ENCODE measurements around the gene MAPK1IP1L.
A peak's percentile ranks its signal among the peaks of the same experiment; 100 is the strongest.
"Not testable (repeated sequence)": the region's sequence is repeated elsewhere in the genome, so short reads cannot be mapped to it uniquely, and the experiment has no call there.

The MAPK1IP1L gene

GRCh38 chr14:55051423-55052268, at the start of gene MAPK1IP1L:
Gene MAPK1IP1L (plus strand): TSS chr14:55051647. CDS start chr14:55061684, 10,037 bp downstream.
- Mint-ChIP-seq H3K27me3 (ENCODE audit: low read depth, poor library complexity) (no peaks in the 10 kb centered on the region), H3K4me3 (peak within 1 kb of the TSS; percentile 91), H3K36me3 (ENCODE audit: low read depth) (peaks cover 42% of the 10 kb centered on the region), H3K4me1 (peaks cover 35% of the 10 kb centered on the region), H3K9me3 (peaks cover 18% of the 10 kb centered on the region), H3K27ac (peak within 1 kb of the TSS; percentile 99)
- peak; percentile 93 for DNase-seq
- TF ChIP-seq CTCF (IDR thresholded peaks at IDR 0.05) = peak; percentile 100

- H3K27me3 Mint-ChIP-seq (ENCODE audit: low read depth, poor library complexity) = no peaks in the 10 kb centered on the region
- TF ChIP-seq CTCF (IDR thresholded peaks at IDR 0.05) = no peak
- peaks cover 76% of the 10 kb centered on the region for H3K36me3 Mint-ChIP-seq (ENCODE audit: low read depth)
- no peak overlapping the region for H3K27ac Mint-ChIP-seq
- no peak overlapping the region for H3K4me3 Mint-ChIP-seq
- H3K9me3 Mint-ChIP-seq = no peaks in the 10 kb centered on the region
- DNase-seq = no peak
- no peaks in the 10 kb centered on the region for H3K4me1 Mint-ChIP-seq
Observed at GRCh38 chr14:55005071-55005470, 46.4 kb upstream of the MAPK1IP1L start.

GRCh38 chr14:55015006-55015405, 36.4 kb upstream of the MAPK1IP1L start:
- Mint-ChIP-seq H3K9me3 (peaks cover 9% of the 10 kb centered on the region), H3K4me3 (no peak overlapping the region), H3K4me1 (peaks cover 15% of the 10 kb centered on the region), H3K36me3 (ENCODE audit: low read depth) (peaks cover 82% of the 10 kb centered on the region), H3K27ac (no peak overlapping the region), H3K27me3 (ENCODE audit: low read depth, poor library complexity) (peaks cover 6% of the 10 kb centered on the region)
- DNase-seq = no peak
- no peak for TF ChIP-seq CTCF (IDR thresholded peaks at IDR 0.05)

- no peak overlapping the region for H3K4me3 Mint-ChIP-seq
- TF ChIP-seq CTCF (IDR thresholded peaks at IDR 0.05) = no peak
- no peaks in the 10 kb centered on the region for H3K9me3 Mint-ChIP-seq
- H3K4me1 Mint-ChIP-seq = peaks cover 21% of the 10 kb centered on the region
- DNase-seq = no peak
- peaks cover 69% of the 10 kb centered on the region for H3K36me3 Mint-ChIP-seq (ENCODE audit: low read depth)
- H3K27me3 Mint-ChIP-seq (ENCODE audit: low read depth, poor library complexity) = peaks cover 4% of the 10 kb centered on the region
- no peak overlapping the region for H3K27ac Mint-ChIP-seq
Observed at GRCh38 chr14:55019968-55020554, 31.4 kb upstream of the MAPK1IP1L start.

GRCh38 chr14:55024365-55024764, 27.1 kb upstream of the MAPK1IP1L start:
- not testable (repeated sequence) for H3K27me3 Mint-ChIP-seq (ENCODE audit: low read depth, poor library complexity); H3K27ac Mint-ChIP-seq; DNase-seq; H3K9me3 Mint-ChIP-seq
- H3K4me1 Mint-ChIP-seq = peaks cover 39% of the 10 kb centered on the region
- peak overlapping the region; percentile 8 for H3K4me3 Mint-ChIP-seq
- peaks cover 38% of the 10 kb centered on the region for H3K36me3 Mint-ChIP-seq (ENCODE audit: low read depth)

GRCh38 chr14:55025948-55026347, 25.5 kb upstream of the MAPK1IP1L start:
- Mint-ChIP-seq H3K27ac (peak overlapping the region; percentile 94), H3K4me3 (peak overlapping the region; percentile 88), H3K27me3 (ENCODE audit: low read depth, poor library complexity) (no peaks in the 10 kb centered on the region), H3K4me1 (peaks cover 51% of the 10 kb centered on the region), H3K36me3 (ENCODE audit: low read depth) (peaks cover 23% of the 10 kb centered on the region), H3K9me3 (no peaks in the 10 kb centered on the region)
- DNase-seq = no peak
- TF ChIP-seq CTCF (IDR thresholded peaks at IDR 0.05) = no peak

All from nephron progenitor cell (in vitro differentiated cells).